Osteoblast (primary cell): ENCODE measurements around the gene CCSER2. TPM values are rescaled to one million over a fixed set of nuclear protein-coding genes. Genes with fewer than 3 reads are reported as not detected.

Experiments used
- DNase-seq: peaks from one replicate; pipeline ENCODE4 v3.0.0; 2011; ENCODE audit warnings: low spot score, mixed read lengths; ENCODE audit not compliant: insufficient read length; ENCODE audit errors: missing footprints
- H2AFZ ChIP-seq: 2 replicates; pipeline ENCODE4 v1.6.0; 2011; ENCODE audit warnings: mild to moderate bottlenecking, low read length
- H3K27ac ChIP-seq: 2 replicates; pipeline ENCODE4 v1.5.1; 2011; ENCODE audit warnings: mild to moderate bottlenecking, low read depth, low read length, moderate library complexity
- H3K27me3 ChIP-seq: 2 replicates; pipeline ENCODE4 v1.6.0; 2012; ENCODE audit warnings: mild to moderate bottlenecking, control low read depth, inconsistent platforms, low read length, moderate library complexity; ENCODE audit not compliant: insufficient read depth
- H3K36me3 ChIP-seq: 2 replicates; pipeline ENCODE4 v1.5.1; 2011; ENCODE audit warnings: mild to moderate bottlenecking, low read length, control low read depth, moderate library complexity; ENCODE audit not compliant: insufficient read depth
- H3K4me1 ChIP-seq: 2 replicates; pipeline ENCODE4 v1.5.1; 2011; ENCODE audit warnings: mild to moderate bottlenecking, low read length, control low read depth, moderate library complexity; ENCODE audit not compliant: insufficient read depth
- H3K4me2 ChIP-seq: 2 replicates; pipeline ENCODE4 v1.6.0; 2011; ENCODE audit warnings: mild to moderate bottlenecking, low read length; ENCODE audit not compliant: insufficient read depth
- H3K4me3 ChIP-seq: fragments of 200-600 bp; sonication (generic); 3 replicates; pipeline ENCODE4 v1.5.1; 2012; ENCODE audit warnings: mild to moderate bottlenecking, low read length, inconsistent platforms; ENCODE audit not compliant: insufficient read depth
- H3K79me2 ChIP-seq: 2 replicates; pipeline ENCODE4 v1.6.0; 2012; ENCODE audit warnings: mild to moderate bottlenecking, low read length, control low read depth, inconsistent platforms; ENCODE audit not compliant: insufficient read depth
- H3K9me3 ChIP-seq: 2 replicates; pipeline ENCODE4 v1.5.1; 2011; ENCODE audit warnings: low read depth, low read length, control low read depth
- H4K20me1 ChIP-seq: 2 replicates; pipeline ENCODE4 v1.6.0; 2012; ENCODE audit warnings: mild to moderate bottlenecking, low read length, control low read depth; ENCODE audit not compliant: insufficient read depth
- CTCF ChIP-seq: IDR thresholded peaks from 2 replicates; pipeline ENCODE4 v1.5.1; 2011; ENCODE audit warnings: mild to moderate bottlenecking, low read depth, low read length, moderate library complexity; ENCODE audit errors: extremely low read depth
- total RNA-seq: library from RNA; depleted of rRNA; stranded (reverse); fragments of >200 nt; gene quantifications from 2 replicates; pipeline ENCODE4 v1.2.3, GENCODE V29; 2012

The CCSER2 gene
- total RNA-seq, 1 donor = 58.3 TPM

- Histone ChIP-seq H4K20me1 (no peaks in the 10 kb centered on the region), H3K9me3 (no peaks in the 10 kb centered on the region), H3K79me2 (no peaks in the 10 kb centered on the region), H3K27ac (no peak overlapping the region), H3K4me1 (peaks cover 2% of the 10 kb centered on the region), H3K4me2 (no peak overlapping the region), H3K4me3 (no peak overlapping the region), H2AFZ (no peak overlapping the region), H3K36me3 (no peaks in the 10 kb centered on the region), H3K27me3 (peaks cover 8% of the 10 kb centered on the region)
- no peak for DNase-seq
- no peak for TF ChIP-seq CTCF
These were observed 38.7 kb upstream of the CCSER2 start for GRCh38 chr10:84289521-84290200.

- Histone ChIP-seq H3K27me3 (peaks cover 8% of the 10 kb centered on the region), H3K27ac (no peak overlapping the region), H3K36me3 (no peaks in the 10 kb centered on the region), H3K4me1 (peaks cover 2% of the 10 kb centered on the region), H3K4me2 (no peak overlapping the region), H2AFZ (no peak overlapping the region), H3K79me2 (no peaks in the 10 kb centered on the region), H4K20me1 (no peaks in the 10 kb centered on the region), H3K4me3 (no peak overlapping the region), H3K9me3 (no peaks in the 10 kb centered on the region)
- no peak for DNase-seq
- no peak for TF ChIP-seq CTCF
These were observed 38.2 kb upstream of the CCSER2 start for GRCh38 chr10:84290235-84290634.

- Histone ChIP-seq H3K27ac (no peak overlapping the region), H3K27me3 (peaks cover 8% of the 10 kb centered on the region), H3K79me2 (no peaks in the 10 kb centered on the region), H3K9me3 (no peaks in the 10 kb centered on the region), H3K36me3 (no peaks in the 10 kb centered on the region), H3K4me1 (peaks cover 8% of the 10 kb centered on the region), H4K20me1 (no peaks in the 10 kb centered on the region), H3K4me2 (no peak overlapping the region), H2AFZ (no peak overlapping the region), H3K4me3 (no peak overlapping the region)
- peak; percentile 51 for DNase-seq
- no peak for TF ChIP-seq CTCF
These were observed 37.0 kb upstream of the CCSER2 start for GRCh38 chr10:84291384-84291783.

GRCh38 chr10:84292502-84292901 is 35.9 kb upstream of the CCSER2 start:
- H3K4me2 ChIP-seq = no peak overlapping the region
- H3K9me3 ChIP-seq = no peaks in the 10 kb centered on the region
- H3K79me2 ChIP-seq = no peaks in the 10 kb centered on the region
- no peak for TF ChIP-seq CTCF
- peaks cover 16% of the 10 kb centered on the region for H3K4me1 ChIP-seq
- no peak overlapping the region for H3K27ac ChIP-seq
- DNase-seq = no peak
- no peak overlapping the region for H2AFZ ChIP-seq
- H4K20me1 ChIP-seq = no peaks in the 10 kb centered on the region
- H3K36me3 ChIP-seq = no peaks in the 10 kb centered on the region
- peaks cover 8% of the 10 kb centered on the region for H3K27me3 ChIP-seq
- H3K4me3 ChIP-seq = no peak overlapping the region
